Measurements from ENCODE around the gene ARHGAP6.

The ARHGAP6 gene

GRCh38 chrX:11422525-11422857 lies 243.2 kb downstream of the ARHGAP6 start:
- no peak for DNase-seq (ENCODE audit: low read depth)
- no peak overlapping the region for H3K4me3 ChIP-seq (ENCODE audit: low read length)
- no peak for TF ChIP-seq CTCF (conservative IDR thresholded peaks at IDR 0.05; ENCODE audit: low read depth, low read length)

- no peak overlapping the region for H3K4me3 ChIP-seq (ENCODE audit: low read length)
- DNase-seq (ENCODE audit: low read depth) = no peak
- TF ChIP-seq CTCF (conservative IDR thresholded peaks at IDR 0.05; ENCODE audit: low read depth, low read length) = no peak
These were observed 243.8 kb downstream of the ARHGAP6 start for GRCh38 chrX:11421805-11422524.

- no peak overlapping the region for H3K4me3 ChIP-seq (ENCODE audit: low read length)
- no peak for DNase-seq (ENCODE audit: low read depth)
- no peak for TF ChIP-seq CTCF (conservative IDR thresholded peaks at IDR 0.05; ENCODE audit: low read depth, low read length)
These were observed 244.9 kb downstream of the ARHGAP6 start for GRCh38 chrX:11420851-11421250.

GRCh38 chrX:11419102-11419501 lies 246.6 kb downstream of the ARHGAP6 start:
- DNase-seq (ENCODE audit: low read depth) = no peak
- H3K4me3 ChIP-seq (ENCODE audit: low read length) = no peak overlapping the region
- TF ChIP-seq CTCF (conservative IDR thresholded peaks at IDR 0.05; ENCODE audit: low read depth, low read length) = no peak

- no peak for TF ChIP-seq CTCF (conservative IDR thresholded peaks at IDR 0.05; ENCODE audit: low read depth, low read length)
- DNase-seq (ENCODE audit: low read depth) = no peak
- H3K4me3 ChIP-seq (ENCODE audit: low read length) = no peak overlapping the region
These were observed 249.1 kb downstream of the ARHGAP6 start for GRCh38 chrX:11416600-11416999.

- DNase-seq (ENCODE audit: low read depth) = no peak
- TF ChIP-seq CTCF (conservative IDR thresholded peaks at IDR 0.05; ENCODE audit: low read depth, low read length) = no peak
- H3K4me3 ChIP-seq (ENCODE audit: low read length) = no peak overlapping the region
These were observed 251.6 kb downstream of the ARHGAP6 start for GRCh38 chrX:11414091-11414490.
